Upper lobe of left lung (tissue), 6 donors: ENCODE data around the gene CHPT1. TPM values are rescaled to one million over a fixed set of nuclear protein-coding genes. Genes with fewer than 3 reads are reported as not detected.
A peak's percentile ranks its signal among the peaks of the same experiment; 100 is the strongest.

Experiments
- ATAC-seq, 2 donors: fragments of 200-7000 bp; cut with Tn5 transposase; one replicate each; pipeline ENCODE4 v1.9.1; 2022; ENCODE audit warnings: mild to moderate bottlenecking in 2 of 2, moderate library complexity in 2 of 2; ENCODE audit not compliant: low FRiP score in 2 of 2
- DNase-seq, 2 donors: peaks; one replicate each; pipeline ENCODE4 v3.0.0-alpha.2; 2019 to 2020
- H3K27ac ChIP-seq, 4 donors: fragments of 200-600 bp; sonication (generic); one replicate each; pipeline ENCODE4 v1.5.1; 2016 to 2019
- H3K27me3 ChIP-seq, 4 donors: fragments of 200-600 bp; sonication (generic); one replicate each; pipeline ENCODE4 v1.5.1; 2017 to 2019
- H3K36me3 ChIP-seq, 4 donors: fragments of 200-600 bp; sonication (generic); one replicate each; pipeline ENCODE4 v1.5.1; 2016 to 2019
- H3K4me1 ChIP-seq, 4 donors: fragments of 200-600 bp; sonication (generic); one replicate each; pipeline ENCODE4 v1.5.1; 2018 to 2019
- H3K4me3 ChIP-seq, 4 donors: fragments of 200-600 bp; sonication (generic); one replicate each; pipeline ENCODE4 v1.5.1; 2017 to 2019; ENCODE audit warnings: mild to moderate bottlenecking in 2 of 4, moderate library complexity in 1 of 4
- H3K9me3 ChIP-seq, 4 donors: fragments of 200-600 bp; sonication (generic); one replicate each; pipeline ENCODE4 v1.5.1; 2018 to 2019
- EP300 ChIP-seq, 4 donors: sonication (generic); formaldehyde crosslinking; IDR thresholded peaks; one replicate each; pipeline ENCODE4 v1.5.1; 2017; ENCODE audit warnings: antibody characterized with exemption in 4 of 4, control low read depth in 2 of 4
- POLR2A ChIP-seq, 4 donors: fragments of 450-650 bp; IDR thresholded peaks; one replicate each; pipeline ENCODE4 v1.5.1; 2016 to 2017; ENCODE audit warnings: antibody characterized with exemption in 4 of 4, mild to moderate bottlenecking in 2 of 4
- POLR2AphosphoS5 ChIP-seq, 2 donors: sonication (generic); formaldehyde crosslinking; IDR thresholded peaks; one replicate each; pipeline ENCODE4 v1.5.1; 2017; ENCODE audit warnings: antibody characterized with exemption in 2 of 2
- WGBS, 2 donors: methylation state at CpG; one replicate each; pipeline ENCODE4 v1.1.5; 2017 to 2018; 5-methylcytosine and 5-hydroxymethylcytosine counted together
- total RNA-seq, 6 donors: library from RNA; depleted of rRNA in 4 of 6; stranded (reverse); fragments of >200 nt in 4 of 6; gene quantifications; one replicate each; pipeline versions ENCODE4 v1.1.0 to v1.2.1, GENCODE V29; 2016 to 2021
- TF ChIP-seq, protein P1 (sequence below), 6 experiments: fragments of 450-650 bp in 4 of 6; fragments of 200-600 bp in 2 of 6; sonication (generic) in 2 of 6; IDR thresholded peaks; one replicate each; pipeline ENCODE4 v1.5.1; 2016 to 2019; ENCODE audit warnings: antibody characterized with exemption in 6 of 6
- donor health status: DM: no; HTN: no; CAD: no; lungs with moderate emphysema.
- donor health status: DM: no; HTN: yes; CAD: no; lungs with severe emphysema.

Gene CHPT1
- total RNA-seq, 6 donors from 2014 or later, result 52.5 to 262 (median 113) TPM

DNA sequence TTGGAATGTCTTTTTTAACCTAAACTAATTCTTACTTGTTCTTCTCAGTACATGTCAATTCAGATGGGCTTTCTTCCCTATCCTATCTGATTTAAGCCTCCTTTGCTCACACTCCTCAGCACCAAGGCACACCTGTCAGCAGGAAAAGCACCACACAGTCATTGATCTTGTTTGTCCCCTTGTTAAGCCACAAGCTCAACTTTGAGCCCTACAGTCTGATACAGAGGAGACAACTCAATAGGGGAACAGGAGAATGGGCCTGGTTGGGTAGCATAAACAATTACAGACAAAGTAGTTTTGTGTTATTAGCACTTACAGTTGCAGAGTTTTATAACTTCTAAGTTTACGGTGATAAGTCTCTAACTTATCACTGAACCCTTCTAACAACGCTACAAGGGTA lies 71.3 kb downstream of the CHPT1 start:
- peaks cover 0 to 54% (median 18%) of the 10 kb centered on the region in 4 donors for H3K36me3 ChIP-seq
- ATAC-seq (no peak), DNase-seq (no peak)
- H3K27me3 ChIP-seq, result no peaks in the 10 kb centered on the region
- no peak for TF ChIP-seq POLR2AphosphoS5 (IDR thresholded peaks at IDR 0.05)
- TF ChIP-seq, protein P1, sequence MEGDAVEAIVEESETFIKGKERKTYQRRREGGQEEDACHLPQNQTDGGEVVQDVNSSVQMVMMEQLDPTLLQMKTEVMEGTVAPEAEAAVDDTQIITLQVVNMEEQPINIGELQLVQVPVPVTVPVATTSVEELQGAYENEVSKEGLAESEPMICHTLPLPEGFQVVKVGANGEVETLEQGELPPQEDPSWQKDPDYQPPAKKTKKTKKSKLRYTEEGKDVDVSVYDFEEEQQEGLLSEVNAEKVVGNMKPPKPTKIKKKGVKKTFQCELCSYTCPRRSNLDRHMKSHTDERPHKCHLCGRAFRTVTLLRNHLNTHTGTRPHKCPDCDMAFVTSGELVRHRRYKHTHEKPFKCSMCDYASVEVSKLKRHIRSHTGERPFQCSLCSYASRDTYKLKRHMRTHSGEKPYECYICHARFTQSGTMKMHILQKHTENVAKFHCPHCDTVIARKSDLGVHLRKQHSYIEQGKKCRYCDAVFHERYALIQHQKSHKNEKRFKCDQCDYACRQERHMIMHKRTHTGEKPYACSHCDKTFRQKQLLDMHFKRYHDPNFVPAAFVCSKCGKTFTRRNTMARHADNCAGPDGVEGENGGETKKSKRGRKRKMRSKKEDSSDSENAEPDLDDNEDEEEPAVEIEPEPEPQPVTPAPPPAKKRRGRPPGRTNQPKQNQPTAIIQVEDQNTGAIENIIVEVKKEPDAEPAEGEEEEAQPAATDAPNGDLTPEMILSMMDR (IDR thresholded peaks at IDR 0.05), result no peak
- no peak for TF ChIP-seq EP300 (IDR thresholded peaks at IDR 0.05)
- TF ChIP-seq POLR2A (IDR thresholded peaks at IDR 0.05), result no peak
- H3K4me1 ChIP-seq, result peaks cover 0 to 1% (median 0%) of the 10 kb centered on the region in 4 donors
- 92 to 100% methylated on average over 2 of the region's 2 CpGs for WGBS, 2 donors
- H3K4me3 ChIP-seq, result no peak overlapping the region
- H3K9me3 ChIP-seq, result no peaks in the 10 kb centered on the region
- H3K27ac ChIP-seq, result no peak overlapping the region

DNA sequence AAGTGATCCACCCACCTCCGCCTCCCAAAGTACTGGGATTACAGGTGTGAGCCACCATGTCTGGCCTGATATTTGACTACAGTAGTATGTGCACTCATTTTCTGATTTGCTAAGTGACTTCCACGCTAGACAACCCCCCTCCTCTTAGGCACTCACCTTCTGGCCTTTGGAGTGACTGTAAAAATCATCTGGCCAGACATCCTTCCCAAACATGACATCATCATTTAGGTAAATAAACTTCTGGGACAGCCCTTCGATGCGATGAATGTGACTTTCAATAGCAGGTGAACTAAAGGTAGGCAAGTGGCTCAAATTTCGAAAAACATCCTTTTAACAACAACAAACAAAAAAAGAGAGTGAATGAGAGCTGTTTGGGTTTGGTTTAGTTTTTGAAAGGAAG lies 72.4 kb downstream of the CHPT1 start:
- ATAC-seq, result no peak
- WGBS, 2 donors, result 79 to 88% methylated on average over 5 of the region's 5 CpGs
- no peak overlapping the region for H3K4me3 ChIP-seq
- DNase-seq, result no peak
- peaks cover 0 to 54% (median 18%) of the 10 kb centered on the region in 4 donors for H3K36me3 ChIP-seq
- no peak overlapping the region for H3K27ac ChIP-seq
- H3K4me1 ChIP-seq, result peaks cover 0 to 4% (median 0%) of the 10 kb centered on the region in 4 donors
- H3K9me3 ChIP-seq, result no peaks in the 10 kb centered on the region
- TF ChIP-seq POLR2AphosphoS5 (IDR thresholded peaks at IDR 0.05) (no peak), POLR2A (IDR thresholded peaks at IDR 0.05) (no peak), EP300 (IDR thresholded peaks at IDR 0.05) (no peak)
- TF ChIP-seq, protein P1 (IDR thresholded peaks at IDR 0.05), result no peak
- H3K27me3 ChIP-seq, result no peaks in the 10 kb centered on the region

DNA sequence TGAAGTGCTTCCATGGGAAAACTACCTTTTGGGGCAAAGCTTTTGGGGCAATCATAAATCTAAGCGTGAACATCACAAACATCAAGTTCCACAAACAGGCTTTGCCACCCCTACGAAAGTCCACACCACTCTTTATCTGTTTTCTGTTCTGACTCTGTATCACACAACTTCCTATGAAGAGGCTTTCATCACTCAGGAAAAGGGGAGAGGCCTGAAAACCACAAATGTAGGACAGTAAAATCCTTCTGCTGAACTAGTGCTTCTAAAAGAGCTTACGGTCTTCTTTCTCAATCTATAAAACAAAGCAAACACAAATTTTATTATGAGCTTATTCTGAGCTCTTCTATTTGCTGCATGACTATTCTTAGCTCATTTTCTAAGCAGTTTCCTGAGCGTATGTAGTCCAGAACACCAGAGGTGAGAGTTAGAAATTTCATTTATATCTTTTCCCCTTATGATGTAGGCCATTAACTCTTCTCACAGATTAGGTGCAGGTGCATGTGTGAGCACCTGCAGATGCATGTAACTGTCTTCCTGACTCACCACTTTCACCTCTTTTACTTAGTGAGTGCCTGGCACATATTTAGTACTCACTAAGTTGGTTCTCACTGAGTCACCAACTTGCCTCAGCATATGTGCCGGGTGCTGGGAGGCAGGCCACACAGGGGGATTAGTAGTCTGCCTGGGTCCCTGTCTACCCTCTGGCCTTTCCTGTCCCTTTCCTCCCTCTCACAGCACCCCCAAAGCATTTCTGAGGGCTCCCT lies 74.8 kb downstream of the CHPT1 start:
- DNase-seq, result no peak
- no peaks in the 10 kb centered on the region for H3K9me3 ChIP-seq
- no peak overlapping the region for H3K27ac ChIP-seq
- H3K36me3 ChIP-seq, result peaks cover 0 to 46% (median 12%) of the 10 kb centered on the region in 4 donors
- H3K4me1 ChIP-seq, result peaks cover 0 to 8% (median 3%) of the 10 kb centered on the region in 4 donors
- TF ChIP-seq POLR2AphosphoS5 (IDR thresholded peaks at IDR 0.05), result no peak
- TF ChIP-seq, protein P1 (IDR thresholded peaks at IDR 0.05), result no peak
- TF ChIP-seq EP300 (IDR thresholded peaks at IDR 0.05), result no peak
- no peak for TF ChIP-seq POLR2A (IDR thresholded peaks at IDR 0.05)
- WGBS, 2 donors, result 67 to 77% methylated on average over 5 of the region's 5 CpGs
- peak in 1 of 2 donors; percentile 35 for ATAC-seq
- no peaks in the 10 kb centered on the region for H3K27me3 ChIP-seq
- H3K4me3 ChIP-seq, result no peak overlapping the region

DNA sequence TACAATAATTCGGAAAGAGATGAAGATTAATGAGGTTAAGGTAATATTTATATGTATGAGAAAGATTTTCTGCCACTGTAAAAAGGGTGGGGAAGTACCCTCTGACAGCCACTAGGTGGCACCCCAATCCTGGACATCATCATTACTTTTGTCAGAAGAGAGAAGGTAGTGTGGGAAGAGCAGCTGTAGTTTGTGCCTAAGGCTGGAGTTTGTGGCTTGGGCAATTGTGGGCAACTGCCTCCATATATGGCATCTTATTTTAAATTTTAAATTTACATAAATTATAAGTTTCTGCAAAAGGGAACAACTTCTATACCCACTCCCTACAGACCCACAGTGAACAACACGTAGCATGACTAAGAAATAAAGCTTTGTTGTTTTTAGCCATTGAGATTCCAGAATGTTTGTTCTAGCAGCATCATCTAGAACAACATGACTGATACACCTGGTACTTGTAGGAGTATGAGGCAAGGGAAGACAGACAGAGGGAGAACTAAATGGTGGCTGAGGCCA lies 76.3 kb downstream of the CHPT1 start:
- H3K4me1 ChIP-seq, result peaks cover 8 to 19% (median 10%) of the 10 kb centered on the region in 4 donors
- H3K9me3 ChIP-seq, result no peaks in the 10 kb centered on the region
- TF ChIP-seq POLR2A (IDR thresholded peaks at IDR 0.05) (no peak), EP300 (IDR thresholded peaks at IDR 0.05) (no peak)
- TF ChIP-seq, protein P1 (IDR thresholded peaks at IDR 0.05), result peak; percentile 88 to 93 (median 91)
- H3K27ac ChIP-seq, result no peak overlapping the region
- peak; percentile 92 for ATAC-seq
- DNase-seq, result peak in 1 of 2 donors; percentile 60
- 34 to 35% methylated on average over 2 of the region's 2 CpGs for WGBS, 2 donors
- peaks cover 0 to 37% (median 12%) of the 10 kb centered on the region in 4 donors for H3K36me3 ChIP-seq
- H3K27me3 ChIP-seq, result no peaks in the 10 kb centered on the region
- no peak overlapping the region for H3K4me3 ChIP-seq
